NCI-H82 (cell line): ENCODE measurements around the gene YWHAG.
"Not testable (repeated sequence)": the region's sequence is repeated elsewhere in the genome, so short reads cannot be mapped to it uniquely, and the experiment has no call there.

ENCODE experiments used
- DNase-seq: peaks from one replicate; lab custom pipeline; 2025; lab: John Stamatoyannopoulos, UW

YWHAG gene

DNA sequence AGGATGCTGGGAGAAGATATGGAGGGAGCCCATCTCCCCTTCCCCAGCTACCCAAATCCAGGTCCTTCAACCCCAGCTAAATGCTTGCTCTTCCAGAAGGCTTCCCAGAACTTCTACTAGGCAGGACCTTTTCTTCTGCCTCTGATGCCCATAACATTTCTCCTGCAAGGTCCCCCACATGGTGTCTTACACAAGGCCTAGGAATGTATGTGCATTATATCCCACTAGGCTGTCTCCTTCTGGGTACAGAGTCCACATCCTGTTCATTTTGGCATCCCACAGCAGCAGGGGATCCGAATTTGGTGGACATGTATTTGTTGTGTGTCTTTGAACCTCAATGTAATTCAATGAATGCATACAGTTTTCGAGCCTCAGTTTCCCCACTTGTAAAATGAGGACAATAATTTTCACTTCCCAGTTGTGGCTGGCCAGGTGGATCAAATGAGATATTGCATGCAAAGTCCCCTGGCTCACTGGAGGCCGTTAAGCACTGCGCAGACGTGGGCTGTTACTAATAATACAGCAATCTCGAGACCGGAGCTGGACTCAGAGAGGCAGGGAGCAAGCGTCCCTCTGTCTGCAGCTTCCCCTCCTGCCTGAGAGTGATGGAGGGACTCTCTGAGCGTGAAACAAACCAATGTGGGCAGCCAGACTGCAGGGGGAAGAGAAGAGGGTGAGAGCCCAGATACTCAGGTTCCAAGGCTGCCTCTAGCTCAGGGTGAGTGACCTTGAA, 18.6 kb upstream of the YWHAG start:
- no peak for DNase-seq

DNA sequence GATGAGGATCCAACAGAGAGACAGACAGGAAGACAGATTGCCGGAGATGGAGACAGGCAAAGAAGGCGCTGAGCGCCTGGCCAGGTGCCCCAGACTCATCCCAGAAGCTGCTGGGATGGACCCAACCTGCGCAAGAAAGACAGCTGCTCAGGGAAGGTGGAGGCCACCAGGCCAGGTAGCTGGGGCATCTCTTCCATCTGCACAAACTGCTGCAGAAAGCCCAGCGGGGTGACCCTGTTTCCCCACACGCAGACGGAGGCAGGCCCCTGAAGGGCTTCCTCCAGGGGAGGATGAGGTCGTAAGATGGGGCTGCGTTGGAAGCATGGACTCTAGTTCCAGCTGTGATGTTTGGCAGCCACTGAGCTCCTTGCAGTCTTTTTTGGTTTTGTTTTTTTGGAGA, 16.5 kb upstream of the YWHAG start:
- no peak for DNase-seq

DNA sequence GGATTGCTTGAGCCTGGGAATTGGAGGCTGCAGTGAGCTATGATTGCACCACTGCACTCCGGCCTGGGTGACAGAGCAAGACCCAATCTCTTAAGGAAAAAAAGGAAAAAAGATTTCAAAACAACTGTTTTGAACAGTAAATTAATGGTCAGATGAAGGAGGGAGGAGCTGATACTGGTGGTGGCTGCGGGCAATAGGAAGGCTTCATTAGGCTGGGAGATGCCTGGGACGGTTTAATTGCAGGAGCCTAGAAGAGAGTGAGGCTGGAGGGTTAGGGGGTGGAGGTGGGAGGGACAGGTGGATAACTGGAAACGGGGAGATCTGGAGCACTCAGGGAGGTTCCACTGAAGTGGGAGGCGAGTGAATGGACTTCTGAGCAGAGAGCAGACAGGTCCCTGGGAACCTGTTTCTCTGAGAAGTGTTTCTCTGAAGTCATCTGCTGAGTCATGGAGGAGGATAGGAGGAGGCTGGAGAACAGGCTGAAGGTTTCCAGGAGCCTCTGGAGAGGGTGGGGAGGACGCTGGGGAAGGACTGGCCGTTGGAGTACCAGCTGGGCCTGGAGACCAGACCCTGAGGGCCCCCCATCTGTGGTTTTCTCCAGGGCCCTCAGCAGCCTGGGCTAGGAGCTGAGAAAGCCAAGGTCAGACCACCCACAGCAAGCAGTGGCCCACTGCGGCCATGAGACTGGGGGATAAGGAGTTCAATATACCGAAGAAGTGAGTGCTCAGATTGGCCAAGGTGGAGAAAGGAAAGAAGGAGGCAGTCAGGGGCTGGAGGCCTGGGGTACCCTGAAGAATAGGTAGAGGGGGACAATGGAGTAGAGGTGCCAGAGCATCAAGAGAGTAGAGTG, 14.4 kb upstream of the YWHAG start:
- DNase-seq, result no peak

DNA sequence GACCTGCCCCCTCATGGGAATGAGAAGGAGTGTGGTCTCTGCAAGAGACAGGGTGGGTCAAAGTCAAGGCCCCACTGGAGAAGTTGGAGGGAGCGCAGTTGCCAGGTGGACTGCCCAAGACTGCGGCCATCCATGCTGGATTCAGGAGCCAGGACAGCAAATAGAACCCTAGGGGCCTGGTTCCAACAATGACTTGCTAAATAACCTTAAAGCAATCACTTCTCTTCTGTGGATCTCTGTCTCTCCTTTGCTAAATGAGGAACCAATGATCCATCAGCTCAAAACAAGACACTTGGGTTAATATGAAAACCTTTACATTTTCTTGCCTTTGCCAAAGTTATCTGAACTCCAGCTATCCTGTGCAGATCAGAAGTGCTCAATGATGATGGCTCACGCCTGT, 12.6 kb upstream of the YWHAG start:
- no peak for DNase-seq

DNA sequence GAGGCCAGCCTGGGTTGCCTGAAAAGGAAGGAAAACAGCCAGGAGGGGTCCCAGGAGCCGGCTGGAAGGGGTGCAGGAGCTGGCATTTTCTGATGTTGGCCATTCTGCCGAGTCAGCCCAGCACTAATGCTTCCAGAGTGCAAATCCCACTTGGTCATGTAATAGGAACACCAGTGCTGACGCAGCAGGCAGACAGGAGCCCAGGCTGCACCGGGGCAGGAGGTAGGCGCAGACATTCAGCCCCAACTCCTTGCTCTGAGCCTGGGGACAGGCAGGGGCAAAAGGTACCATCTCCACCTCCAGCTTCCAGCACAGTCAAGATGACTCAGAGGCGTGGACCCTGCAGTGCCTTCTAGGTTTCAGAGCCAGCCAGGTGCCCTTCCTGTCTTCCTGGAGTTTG, 10.2 kb upstream of the YWHAG start:
- no peak for DNase-seq

DNA sequence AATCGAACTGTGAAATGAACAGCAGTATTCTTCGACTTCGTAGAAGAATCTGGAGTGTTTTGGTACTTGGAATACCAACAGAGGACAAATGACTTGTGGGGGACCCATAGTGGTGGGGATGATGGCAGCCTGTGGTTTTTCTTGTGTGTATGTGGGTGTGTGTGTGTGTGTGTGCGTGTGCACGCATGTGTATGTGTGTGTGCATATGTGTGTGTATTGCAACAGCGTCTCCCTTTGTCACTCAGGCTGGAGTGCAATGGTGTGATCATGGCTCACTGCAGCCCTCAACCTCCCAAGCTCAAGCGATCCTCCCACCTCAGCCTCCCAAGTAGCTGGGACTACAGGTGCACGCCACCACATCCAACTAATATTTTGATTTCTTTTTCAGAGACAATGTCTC, 9.4 kb upstream of the YWHAG start:
- no peak for DNase-seq

DNA sequence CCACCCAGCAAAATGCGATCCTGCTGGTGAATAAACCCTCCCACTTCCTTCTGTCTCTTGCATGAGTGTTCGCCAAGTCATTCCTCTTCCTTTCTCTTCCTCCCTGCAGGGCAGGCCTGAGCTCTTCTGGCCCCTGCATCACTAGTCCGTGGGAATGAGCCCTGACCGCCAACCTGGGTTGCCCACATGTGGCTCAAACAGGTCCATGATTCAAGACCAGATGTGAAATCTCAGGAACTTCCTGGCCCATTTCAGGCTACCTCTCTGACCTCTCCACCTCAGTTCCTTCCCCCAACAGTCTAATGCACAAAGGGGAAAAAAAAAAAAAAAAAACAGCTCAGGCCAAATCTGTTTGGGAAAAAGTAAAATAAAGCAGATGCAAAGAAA, 5.4 kb upstream of the YWHAG start:
- no peak for DNase-seq

DNA sequence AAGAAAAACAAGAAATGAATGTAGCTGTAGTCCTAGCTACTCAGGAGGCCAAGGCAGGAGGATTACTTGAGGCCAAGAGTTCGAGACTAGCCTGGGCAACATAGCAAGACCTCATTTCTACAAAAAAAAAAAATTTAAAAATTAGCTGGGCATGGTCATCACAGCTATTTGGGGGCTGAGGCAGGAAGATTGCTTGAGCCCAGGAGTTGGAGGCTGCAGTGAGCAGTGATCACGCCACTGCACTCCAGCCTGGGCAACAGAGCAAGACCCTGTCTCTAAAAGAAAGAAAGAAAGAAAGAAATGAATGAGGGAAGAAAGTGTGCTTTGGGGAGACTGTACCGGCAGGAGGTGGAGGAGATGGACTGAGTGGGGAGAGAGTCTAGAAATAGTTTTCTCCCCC, 5.0 kb upstream of the YWHAG start:
- not testable (repeated sequence) for DNase-seq

DNA sequence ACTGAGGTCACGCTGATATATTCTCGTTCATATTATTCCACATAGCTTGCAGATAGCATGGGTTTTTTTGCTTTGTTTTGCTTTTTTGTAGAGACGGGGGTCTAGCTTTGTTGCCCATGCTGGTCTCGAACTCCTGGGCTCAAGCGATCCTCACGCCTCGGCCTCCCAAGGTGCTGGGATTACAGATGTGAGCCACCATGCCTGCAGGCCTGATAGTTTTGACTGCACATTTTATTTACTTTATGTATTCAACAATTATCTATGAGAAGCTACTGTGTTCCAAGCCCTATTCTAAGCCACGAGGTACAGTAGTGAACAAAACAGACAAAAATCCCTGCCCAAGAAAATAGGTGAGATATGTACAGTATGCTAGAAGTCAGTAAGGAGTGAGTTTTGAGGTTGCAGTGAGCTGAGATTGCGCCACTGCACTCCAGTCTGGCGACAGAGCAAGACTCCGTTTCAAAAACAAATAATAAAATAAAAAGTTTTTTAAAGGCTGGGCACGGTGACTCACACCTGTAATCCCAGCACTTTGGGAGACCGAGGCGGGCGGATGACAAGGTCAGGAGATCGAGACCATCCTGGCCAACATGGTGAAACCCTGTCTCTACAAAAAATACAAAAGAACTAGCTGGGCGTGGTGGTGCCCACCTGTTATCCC, 1.3 kb upstream of the YWHAG start:
- DNase-seq, result no peak

DNA sequence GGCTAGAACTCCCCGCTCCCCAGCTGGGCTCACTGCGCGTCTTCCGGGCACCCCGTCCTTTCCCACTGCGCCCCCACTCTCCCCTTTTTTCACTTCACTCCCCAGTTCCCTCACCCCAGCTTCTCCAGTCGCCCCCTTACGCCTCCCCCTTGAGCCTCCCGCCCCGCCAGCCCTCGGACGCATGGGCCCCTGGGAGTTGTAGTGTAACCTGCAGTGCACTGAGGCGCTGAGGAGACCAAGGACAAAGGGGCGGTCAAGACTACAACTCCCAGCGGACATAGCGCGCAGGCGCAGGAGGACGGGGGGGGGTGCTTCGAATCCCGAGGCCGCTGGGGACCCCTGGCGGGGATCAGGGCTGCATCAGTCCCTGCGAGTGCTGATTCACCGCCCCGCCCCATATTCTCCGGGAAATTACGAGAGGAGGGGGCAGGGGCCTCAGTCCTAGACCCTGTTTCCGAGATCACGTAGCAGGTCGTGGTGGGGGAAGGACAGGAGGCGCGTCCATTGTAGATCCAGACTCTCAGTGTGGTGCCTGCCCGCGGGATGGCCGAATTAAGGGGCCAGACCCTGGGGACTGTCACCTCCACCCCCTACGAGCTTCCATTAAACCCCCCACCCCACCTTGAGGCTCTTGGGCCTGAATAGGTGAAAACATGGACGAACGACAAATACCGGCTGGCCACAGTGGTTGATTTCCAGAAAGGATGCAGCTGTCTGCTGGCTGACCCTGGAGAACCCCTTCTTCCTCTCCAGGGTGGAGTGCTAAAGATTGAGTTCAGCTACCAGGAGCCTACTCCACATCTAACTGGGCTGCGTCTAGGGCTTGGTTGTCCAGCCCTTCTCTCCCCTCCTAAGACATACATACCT, 553 bp upstream of the YWHAG start:
- DNase-seq, result peak; percentile 100

DNA sequence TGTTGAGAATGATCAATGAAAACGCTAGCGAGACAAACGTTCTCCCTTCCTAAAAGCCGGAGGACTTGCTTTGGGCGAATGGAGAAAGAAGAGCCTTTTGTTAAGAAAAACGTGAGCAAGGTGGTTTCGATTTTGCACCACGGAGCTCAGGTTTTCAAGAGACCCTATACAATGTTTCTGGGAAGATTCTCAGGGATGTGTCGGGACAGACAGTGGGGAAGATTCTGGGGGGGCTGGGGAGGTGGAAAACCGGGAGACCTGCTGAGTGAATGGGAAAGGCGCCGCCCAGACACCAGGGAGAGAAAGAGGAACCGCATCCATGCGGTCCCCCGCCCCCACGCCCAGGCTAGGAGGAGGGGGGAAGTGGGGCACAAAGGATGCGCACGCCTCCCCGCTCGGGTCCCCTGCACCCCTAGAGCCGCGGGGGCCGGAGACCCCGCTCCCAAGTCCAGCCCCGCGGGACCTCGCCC, 745 bp downstream of the YWHAG start:
- peak; percentile 63 for DNase-seq

DNA sequence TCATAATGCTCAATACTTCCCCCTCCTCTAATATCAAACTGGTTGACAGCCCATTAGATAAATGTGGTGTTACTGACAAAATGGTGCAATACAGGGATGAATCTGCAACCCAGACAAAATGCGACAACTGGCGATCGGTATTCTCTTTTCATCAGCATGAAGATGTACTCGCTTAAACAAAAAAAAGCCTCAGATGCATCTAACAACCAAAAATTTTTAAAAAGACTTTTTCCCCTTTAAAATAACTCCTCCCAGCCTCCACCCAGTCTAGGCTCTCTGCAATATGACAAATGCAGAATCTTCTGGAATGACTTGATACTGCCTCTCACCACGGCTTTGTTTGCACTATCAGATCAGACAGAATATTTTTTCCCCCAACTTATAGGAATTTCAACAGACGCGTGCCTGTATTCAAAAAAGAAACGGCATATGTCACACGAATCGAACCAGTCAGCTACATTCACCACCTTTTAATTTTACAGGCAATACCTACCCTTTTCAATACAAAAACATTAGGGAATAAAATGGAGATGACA, 1.2 kb downstream of the YWHAG start:
- no peak for DNase-seq

DNA sequence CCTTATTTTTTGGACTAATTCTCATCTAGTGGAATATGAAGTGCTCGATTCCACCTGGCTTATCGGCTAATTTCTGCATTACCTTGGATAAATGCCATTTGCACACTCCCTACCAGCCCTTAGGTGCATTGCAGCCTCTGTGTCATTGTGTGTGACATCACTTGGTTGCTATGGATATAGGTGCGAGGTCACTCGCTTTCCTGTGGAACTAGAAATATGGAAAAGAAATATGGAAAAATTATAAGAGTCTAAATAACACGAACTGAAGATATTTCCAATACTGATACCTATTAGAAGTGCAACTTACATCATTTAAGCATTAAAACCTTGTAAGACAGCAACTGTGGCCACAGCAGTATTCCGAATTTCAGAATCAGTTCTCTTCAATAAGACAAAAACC, 2.0 kb downstream of the YWHAG start:
- peak; percentile 48 for DNase-seq

DNA sequence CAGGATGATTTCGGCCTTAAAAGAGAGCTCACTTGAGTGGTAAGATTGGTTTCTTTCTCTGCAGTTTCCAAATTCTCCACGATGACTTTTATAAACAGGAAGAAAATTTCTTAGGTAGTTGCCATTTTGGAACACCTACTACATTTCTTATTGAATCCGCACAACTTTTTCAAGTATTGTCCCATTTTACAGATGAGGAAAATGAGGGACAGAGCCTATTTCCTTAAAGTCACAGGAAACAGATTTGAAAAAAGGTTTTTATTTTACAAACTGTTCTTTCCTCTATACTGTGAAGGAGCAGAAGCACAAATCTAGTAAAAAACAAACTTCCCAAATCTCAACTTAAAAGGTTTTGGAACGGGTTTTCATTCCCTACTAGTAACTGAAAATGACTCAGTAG, 2.7 kb downstream of the YWHAG start:
- no peak for DNase-seq

DNA sequence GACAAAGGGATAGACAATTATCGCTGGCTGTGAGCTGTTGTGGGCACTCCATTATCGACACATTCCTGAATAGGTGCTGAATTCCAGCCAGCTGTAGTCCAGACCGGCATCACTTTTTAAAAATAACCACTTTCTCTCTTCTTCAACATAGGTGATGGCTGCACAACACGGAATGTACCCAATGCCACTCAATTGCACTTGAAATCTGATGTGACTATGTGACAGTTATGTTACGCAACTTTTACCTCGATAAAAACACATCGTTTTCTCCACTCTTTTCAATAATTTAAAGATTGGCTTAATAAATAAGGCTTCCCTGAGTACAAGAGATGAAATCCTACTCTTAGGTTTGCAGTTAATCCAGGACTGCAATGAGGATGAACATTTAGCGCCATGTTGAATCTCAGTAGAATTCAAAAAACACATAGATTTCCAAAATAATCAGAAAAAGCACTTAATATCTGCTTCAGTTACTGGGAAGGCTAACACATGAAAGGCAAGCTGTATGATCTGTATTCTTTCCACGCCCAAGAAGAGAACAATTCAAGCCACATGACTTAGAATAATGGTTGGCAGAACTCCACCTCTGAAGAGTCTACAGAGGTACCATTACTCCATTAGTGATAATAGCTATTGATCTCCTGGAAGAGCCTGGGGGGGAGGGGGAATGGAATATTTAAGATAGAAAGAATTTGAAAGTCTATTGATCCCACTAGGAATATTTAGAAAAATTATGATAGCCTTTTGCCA, 3.6 kb downstream of the YWHAG start:
- DNase-seq, result no peak

DNA sequence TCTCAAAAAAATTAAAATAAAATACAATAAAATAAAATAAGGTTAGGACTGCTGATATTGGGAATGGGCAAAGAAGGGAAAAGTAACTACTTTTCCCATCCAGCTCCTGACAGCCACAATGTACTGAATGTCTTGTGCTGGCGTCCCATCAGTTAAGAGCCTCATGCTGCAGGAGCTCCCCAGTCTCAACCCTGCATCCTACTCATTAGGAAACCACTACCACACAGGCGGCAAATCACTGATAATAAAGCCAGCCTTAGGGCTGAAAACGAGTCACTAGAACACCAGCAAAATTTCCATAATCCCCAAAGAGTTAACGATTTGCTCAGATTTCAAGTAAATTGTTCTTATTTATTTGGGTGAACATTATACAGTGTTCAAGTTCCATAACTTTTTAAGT, 4.3 kb downstream of the YWHAG start:
- DNase-seq, result no peak

DNA sequence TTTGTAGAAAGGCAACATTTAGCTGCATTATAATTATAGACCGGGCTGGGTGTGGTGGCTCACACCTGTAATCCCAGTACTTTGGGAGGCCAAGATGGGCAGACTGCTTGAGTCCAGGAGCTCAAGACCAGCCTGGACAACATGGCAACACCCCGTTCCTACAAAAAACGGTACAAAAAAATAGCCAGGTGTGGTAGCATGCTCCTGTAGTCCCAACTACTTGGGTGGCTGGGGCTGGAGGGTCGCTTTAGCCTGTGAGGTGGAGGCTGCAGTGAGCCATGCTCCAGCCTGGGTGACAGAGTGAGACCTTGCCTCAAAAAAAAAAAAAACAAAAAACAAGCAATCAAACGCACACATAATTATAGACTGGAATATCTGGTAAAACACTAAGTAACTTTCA, 5.0 kb downstream of the YWHAG start:
- DNase-seq, result no peak

DNA sequence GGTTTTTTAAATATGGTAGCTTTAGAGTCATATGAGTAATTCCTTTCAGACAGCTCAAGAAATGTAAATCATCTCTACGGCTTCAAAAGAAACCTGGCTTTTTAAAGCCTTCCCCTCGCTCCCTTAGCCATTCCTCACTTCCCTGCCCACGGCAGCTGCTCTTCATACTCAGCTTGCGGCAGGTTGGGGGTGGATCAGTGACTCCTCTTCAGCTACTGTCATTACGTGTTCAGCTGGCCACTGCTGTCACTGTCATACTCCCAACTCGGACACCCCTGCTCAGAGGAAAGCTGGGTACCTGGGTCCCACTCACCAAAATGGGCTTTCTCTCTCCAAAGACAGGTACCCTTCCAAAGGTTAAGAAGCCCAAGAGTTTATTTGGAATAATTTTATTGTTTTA, 6.6 kb downstream of the YWHAG start:
- DNase-seq, result no peak

DNA sequence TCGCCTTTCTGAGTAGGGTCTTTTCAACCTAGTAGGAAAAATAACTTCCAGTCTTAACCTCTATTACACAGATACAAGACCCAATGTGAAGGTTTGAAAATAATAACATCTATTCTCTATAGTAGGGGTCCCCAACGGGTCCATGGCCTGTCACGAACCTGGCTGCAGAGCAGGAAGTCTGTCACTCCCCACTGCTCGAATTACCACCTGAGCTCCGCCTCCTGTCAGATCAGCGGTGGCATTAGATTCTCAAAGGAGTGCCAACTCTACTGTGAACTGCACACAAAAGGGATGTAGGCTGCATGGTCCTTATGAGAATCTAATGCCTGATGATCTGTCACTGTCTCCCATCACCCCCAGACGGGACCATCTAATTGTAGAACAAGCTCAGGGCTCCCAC, 7.4 kb downstream of the YWHAG start:
- DNase-seq, result no peak

DNA sequence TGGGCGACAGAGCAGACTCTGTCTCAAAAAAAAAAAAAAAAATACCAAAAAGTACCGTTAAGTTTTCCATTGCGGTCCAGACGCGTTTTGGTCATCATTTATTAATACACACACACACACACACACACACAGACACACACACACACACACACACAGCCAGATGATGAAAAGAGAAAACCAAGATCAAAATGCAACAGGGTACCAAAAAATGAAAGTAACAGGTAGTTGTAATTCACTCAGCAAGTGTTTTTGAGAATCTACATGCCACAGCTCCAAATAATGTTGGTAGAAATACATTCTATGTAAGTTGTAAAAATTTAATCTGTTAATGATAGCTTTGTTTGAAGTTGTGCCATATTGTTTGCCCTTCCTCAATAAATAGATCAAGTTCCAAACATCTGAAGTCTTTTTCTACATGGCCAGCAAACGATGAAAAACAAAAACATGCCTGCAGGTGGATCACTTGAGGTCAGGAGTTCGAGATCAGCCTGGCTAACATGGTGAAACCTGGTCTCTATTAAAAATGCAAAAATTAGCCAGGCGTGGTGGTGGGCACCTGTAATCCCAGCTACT, 9.4 kb downstream of the YWHAG start:
- DNase-seq, result no peak

DNA sequence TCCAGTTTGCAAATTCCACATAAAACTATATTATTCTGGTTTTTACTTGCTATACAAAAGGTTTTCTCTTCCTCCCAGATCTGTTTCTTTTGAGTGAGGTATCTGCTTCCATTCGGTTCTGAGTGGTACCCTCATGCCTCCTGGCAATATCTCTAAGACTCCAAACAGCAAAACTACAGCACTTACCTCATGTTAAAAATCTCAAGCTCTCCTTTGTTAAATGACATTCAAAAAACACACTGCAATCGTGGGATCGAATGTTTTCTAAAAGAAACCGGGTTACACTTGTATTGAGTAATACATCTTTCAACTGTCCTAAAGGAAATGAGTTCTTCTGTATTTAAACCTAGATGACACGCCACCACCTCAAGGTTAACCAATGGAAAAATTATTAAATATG, 11.1 kb downstream of the YWHAG start:
- DNase-seq, result no peak
